Superior temporal gyrus (tissue), 1 donor: ENCODE data around the gene BMERB1.

Experiments used
- DNase-seq: peaks from one replicate; pipeline ENCODE4 v3.0.0-alpha.2; 2016; ENCODE audit errors: extremely low spot score

BMERB1 gene

DNA sequence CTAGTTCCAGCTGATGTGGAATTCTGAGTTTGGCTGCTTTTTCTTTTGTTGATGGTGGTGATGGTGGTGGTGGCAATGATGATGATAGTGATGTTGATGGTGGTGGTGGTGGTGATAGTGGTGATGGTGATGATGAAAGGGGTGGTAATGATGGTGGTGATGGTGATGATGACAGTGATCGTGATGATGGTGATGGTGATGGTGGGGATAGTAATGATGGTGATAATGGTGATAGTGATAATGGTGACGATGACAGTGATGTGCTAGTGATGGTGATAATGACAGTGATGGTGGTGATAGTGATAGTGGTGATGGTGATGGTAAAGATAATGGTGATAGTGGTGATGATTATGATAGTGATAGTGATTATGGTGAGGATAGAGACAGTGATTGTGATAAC is 61.5 kb downstream of the BMERB1 start:
- no peak for DNase-seq

DNA sequence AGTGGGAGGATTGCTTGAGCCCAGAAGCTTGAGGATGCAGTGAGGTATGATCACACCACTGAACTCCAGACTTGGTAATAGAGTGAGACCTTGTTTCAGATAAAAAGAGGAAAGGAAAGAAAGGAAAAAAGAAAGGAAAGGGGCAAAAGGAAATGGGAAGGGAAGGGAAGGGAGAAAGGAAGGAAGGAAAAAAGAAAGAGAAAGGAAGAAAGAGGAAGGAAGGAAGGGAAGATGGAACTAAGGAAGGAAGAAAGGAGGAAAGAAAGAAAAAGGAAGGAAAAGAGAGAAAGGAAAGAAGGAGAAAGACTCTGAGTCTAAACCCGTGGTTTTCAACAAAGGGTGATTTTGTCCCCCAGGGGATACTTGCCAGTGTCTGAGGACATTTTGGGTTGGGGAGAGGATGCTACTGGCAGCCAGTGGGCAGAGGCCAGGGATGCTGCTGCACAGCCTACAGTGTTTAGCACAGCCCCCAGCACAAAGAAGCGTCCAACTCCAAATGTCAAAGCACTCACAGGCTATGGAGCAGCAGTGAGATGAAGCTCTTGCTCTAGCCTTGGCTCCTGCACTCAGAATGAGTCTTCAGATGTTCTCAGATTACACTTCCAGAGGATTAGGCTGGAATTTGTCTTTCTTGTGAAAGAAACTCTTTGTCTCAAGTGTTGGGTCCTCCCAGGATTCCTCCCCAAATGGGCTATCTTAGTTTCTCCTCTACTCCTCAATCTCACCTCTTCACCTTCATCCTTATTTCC is 64.2 kb downstream of the BMERB1 start:
- DNase-seq: no peak

DNA sequence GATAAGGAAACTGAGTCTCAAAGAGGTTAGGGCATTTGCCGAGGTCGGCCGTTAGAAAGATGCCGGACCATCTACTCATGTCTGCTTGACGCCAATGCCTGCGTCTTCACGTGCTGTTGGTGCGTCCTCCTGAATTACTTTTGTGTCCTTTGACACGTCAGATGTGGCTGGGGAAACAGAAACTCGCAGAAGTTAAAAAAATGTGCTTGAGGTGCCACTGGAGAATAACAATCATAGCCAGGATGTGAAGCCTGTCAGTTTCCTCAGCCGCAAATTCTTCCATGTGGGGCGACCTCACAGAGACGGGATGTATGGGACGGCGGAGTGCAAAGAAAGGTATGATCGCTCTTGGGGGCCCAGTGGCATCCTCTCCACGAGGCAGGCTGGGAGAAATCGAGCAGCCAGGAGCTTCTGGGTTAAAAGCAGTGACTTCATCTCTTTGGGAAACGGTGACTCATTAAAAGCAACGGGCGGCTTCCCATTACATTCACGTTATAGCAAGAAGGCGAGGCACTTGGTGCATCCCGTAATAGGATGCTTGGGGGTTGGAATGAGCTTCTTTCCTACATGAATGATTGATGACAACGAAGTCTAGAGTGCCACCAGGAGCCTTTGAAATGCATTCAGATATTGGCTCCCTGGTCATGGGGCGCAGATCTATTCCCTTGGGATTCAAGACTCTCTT is 67.8 kb downstream of the BMERB1 start:
- no peak for DNase-seq

DNA sequence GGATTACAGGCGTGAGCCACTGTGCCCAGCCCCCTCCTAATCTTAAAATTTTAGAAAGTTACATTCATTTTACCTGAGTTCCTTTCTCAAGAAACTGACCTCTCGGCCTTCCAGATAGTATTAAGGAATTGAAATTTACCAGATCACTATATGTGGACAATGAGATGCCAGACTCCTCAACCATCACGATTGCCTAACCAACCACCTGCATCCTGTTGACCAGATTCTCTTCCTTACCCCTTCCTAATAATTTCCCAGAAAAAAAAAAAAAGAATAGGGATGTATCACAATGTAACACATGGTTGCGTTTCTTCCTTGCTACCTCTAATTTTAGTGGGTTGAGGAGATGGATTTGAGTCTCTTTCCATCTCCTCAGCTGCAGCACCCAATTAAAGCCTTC is 72.1 kb downstream of the BMERB1 start:
- no peak for DNase-seq

DNA sequence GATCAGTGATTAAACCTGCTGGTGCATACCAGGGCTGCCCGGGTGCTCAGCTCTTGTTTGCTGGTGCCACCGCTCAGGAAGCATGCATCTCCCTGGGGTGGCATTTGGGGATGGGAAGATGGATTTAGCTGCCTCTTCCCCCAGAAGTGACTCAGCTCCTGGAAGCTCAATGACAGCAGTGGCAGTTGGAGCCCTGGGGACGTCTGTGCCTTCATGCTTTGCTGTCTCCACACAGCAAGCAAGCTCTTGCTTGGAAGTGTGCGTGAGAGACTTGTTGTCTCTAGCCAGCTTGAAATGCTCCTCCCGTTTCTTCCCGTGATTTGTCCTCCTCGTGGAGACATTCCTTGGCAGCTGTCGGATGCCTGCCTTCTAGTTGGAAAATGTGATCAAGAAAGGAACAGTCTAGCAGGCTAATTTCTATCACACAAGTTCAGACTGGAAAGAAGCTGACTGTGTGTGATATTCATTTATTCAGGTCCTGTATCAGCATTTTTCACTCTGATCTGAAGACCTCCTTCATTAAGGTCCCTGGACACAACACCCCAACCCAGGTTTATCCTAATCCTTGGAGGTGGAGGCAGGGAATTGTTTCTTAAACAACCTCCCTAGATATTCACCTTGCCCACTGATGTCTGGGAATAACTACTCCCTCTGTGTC is 73.0 kb downstream of the BMERB1 start:
- DNase-seq: peak; percentile 62

DNA sequence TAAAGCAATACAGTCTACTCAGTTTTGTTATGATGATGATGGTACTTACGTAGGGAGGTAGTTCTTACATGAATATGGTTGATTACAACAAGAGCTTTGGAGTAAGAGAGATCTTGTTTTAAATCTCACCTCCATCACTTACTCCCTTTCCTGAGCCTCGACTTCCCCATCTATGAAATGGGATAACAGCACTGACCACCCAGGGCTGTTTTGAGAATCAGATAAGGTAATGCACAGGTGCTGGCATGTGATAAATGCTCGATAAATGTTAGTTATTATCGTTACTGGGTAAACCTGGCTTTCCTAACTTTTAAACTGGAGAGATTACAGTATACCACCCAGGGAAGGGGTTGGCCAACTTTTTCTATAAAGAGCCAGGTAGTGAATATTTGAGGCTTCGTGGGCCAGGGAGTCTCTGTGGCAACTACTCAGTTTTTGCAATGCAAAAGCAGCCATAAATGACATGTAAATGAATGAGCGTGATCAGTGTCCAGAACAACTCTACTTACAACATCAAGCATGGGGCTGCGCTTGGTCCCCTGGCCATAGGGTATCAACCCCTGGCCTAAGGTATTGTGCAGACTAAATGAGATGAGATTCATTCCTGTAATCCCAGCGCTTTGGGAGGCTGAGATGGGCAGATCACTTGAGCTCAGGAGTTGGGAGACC is 73.7 kb downstream of the BMERB1 start:
- DNase-seq: no peak

DNA sequence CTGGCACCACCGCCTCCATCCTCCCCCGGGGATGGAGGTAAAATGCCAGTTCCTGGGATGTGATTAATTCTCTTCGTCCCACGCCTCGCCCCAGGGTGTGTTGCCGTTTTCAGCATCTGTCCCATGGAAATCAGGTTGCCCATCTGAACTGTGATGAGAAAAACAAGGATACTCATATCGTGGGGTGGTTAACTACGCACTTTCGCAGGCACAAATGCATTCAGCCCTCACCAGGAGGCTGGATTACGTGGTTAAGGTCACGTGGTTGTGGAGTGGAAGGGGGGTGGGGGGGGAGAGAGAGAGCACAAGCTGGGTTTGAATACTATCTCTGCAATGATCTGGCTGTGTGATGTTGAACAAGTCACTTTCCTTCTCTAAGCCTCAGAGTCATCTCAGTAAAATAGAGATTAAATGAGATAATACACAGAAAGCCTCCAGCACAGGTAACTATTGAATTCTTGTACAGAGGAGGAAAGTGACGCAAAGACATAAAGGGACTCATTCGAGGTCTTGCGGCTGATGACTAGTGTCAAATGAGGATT is 74.7 kb downstream of the BMERB1 start:
- no peak for DNase-seq

DNA sequence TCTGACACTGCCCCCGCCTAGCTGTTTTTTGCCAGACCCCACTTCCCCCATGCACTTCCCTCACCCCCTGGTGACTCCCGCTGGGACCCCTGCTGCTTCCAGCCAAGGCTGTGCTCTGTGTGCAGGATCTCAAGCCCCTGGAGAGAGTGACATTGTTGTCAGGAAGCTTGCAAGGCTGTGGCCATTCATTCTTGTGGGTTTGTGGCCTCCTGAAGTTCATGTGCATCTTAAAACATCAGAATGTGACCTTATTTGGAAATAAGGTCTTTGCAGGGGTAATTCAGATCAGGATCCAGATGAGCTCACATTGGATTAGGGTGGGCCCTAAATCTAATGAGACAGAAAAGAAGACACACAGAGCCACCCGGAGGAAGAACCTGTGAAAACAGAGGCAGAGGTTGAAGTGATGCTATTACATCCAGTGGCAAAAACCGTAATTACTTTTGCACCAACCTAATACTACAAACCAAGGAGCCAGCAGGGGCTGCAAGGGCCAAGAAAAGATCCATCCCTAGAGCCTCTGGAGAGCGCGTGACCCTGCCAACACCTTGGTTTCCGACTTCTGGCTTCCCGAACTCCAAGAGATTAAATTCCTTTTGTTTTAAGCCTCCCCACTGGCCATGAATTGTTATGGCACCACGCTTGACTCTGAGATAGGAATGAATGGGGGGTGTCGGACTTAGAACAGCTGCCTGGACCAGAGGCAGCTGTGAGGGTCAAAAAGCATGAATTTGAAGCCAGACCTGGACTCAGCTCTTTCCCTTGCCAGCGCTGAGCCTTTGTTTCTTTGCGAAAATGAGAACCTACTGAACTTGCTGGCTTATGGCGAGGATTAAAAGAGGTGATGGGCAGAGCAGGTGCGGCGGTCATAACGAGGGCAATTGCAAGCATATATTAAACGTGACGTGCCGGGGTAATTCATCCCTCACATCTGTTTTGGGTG is 75.5 kb downstream of the BMERB1 start:
- no peak for DNase-seq

DNA sequence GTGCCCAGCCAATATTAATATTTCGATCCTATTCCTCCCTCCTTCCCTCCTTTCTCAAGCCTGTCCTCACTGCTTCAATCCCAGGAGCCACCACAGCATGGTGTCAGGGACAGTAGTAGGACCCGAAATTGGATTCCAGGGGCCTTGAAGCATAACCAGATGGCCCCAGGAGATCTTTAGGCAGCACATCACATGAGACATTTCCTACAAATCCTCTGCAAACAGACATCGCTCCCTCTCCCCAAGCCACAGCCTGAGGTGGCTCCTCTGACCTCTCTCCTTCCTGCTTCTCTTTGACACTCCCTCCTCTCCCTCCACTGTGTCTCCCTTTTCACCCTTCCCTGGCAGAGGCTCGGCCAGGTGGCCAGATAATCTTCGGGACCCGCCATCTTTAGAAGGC is 76.6 kb downstream of the BMERB1 start:
- DNase-seq: no peak

DNA sequence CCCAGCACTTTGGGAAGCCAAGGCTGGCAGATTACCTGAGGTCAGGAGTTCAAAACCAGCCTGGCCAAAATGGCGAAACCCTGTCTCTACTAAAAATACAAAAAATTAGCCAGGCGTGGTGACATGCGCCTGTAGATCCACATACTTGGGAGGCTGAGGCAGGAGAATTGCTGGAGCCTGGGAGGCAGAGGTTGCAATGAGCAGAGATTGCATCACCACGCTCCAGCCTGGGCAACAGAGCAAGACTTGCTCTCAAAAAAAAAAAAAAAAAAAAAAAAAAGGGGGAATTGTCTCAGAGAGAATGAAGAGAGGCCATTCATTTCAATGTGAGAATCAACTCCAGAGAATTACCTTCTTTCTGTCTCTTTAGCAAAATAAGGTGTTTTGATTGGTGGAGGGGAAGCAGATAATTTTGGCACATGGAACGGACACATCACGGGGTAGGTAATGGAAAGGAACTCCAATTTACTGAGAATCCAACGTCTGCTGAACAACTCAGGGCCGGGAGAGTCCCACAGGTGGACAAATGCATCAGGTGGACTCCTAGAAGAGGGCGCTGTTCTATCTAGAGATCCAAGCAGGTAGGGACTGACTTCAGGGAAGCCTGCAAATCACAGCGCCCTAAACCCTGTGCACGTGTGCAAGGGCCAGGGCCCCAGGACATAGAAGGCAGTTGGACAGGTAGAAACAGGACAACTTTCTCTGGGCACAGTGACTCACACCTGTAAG is 77.5 kb downstream of the BMERB1 start:
- DNase-seq: no peak

DNA sequence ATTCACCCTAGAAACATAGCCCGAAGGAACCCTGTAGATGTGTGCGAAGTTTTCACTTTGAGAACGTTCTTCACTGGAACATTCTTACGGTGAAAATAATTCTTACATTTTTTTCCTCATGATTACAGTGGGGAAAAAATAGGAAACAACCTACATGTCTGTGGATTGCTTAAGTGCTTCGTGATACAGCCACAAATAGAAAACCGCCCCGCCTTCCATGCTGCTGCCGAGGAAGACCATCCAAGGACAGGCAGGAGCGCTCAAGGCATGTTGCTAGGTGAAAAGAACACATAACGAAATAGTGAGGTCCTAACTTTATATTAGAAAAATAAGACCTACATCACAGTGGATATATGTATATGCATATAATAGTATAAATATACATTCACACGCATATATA is 78.8 kb downstream of the BMERB1 start:
- DNase-seq: no peak

DNA sequence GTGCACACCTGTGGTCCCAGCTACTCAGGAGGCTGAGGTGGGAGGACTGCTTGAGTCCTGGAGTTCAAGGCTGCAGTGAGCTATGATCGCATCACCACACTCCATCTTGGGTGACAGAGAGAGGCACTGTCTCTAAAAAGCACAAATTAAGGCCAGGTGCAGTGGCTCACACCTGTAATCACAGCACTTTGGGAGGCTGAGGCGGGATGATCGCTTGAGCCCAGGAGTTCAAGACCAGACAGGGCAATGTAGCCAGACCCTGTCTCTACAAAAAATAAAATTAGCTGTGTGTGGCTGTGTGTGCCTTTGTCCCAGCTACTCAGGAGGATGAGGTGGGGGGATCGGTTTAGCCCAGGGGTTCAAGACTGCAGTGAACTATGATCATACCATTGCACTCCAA is 81.6 kb downstream of the BMERB1 start:
- no peak for DNase-seq

DNA sequence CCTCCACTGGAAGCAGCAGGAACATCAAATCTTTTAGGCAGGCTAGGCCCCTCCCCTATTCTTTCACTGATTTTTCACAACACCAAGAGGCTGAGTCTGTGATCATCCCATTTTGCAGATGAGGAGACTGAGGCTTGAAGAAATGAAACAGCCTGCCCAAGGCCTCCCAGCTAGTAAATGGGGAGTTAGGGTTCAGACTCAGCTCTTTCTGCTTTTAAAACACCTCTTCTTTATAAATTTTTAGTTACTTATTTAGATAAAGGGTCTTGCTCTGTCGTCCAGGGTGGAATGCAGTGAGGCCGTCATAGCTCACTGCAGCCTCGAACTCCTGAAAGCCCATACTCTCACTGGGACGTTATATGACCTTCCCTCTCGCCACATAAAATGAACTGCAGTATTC is 82.2 kb downstream of the BMERB1 start:
- DNase-seq: no peak

DNA sequence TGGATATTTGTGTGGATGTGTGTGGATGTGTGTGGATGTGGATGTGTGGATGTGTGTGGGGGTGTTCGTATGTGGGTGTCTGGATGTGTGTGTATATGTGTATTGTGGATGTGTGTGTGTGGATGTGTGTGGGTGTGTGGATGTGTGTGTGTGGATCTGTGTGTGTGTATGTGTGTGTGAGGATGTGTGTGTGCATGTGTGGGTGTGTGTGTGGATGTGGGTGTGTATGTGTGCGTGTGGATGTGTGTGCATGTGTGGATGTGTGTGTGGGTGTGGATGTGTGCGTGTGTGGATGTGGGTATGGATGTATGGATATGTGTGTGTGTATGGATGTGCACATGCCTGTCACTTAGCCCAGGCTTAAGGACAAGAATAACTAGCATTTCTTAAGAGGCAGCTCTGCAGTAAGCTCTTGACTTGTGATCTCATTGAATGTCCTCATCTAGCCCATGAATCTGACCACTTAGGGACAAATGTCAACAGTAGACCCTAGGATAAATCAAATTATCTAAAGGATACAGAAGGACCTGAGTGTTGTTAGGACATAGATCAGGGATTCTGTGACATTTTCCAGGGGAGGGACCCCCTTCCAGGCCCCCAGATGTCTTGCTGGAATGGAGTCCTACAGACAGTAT is 83.5 kb downstream of the BMERB1 start:
- no peak for DNase-seq

DNA sequence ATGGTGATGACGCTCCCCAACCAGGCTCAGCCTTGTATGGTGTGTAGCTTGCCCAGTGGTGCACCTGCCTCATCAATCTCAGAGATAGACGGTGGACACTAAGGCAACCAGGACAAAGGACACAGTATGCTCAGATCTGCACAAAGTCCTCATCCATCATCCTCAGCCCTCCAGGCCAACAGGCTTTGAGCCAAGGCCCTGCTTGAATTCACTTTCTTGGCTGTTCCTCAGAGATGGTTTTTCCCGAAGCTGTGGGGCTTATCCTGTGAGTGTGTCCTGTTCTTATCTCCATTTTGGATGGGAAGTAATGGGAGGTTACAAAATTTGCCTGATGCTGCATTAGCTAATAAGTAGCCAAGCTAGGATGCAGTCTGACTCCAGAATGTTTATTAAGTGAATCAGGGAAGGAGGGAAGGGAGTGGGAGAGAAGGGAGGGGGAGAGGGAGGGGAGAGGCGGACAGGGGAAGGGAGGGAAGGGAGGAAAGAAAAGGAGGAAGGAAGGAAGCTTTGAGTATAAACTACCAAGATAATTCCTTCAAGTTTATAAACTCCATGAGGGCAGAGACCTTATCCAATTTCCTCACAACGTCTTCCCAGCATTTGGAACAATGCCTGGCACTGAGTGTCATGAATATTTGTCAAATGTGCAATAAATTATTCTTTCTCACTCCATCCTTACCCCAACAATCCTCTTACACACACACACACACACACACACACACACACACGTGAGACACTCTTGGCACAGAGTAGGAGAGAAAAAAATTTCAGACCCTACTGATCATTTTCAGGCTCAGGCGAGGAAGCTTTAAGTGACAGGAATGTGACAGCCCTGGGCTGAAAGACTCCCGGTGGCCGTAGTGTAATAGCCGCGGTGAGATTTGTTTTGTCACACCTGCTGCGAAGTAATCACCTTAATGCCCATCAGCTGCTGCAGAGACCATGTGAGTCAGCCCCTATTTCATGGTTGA is 84.3 kb downstream of the BMERB1 start:
- DNase-seq: no peak

DNA sequence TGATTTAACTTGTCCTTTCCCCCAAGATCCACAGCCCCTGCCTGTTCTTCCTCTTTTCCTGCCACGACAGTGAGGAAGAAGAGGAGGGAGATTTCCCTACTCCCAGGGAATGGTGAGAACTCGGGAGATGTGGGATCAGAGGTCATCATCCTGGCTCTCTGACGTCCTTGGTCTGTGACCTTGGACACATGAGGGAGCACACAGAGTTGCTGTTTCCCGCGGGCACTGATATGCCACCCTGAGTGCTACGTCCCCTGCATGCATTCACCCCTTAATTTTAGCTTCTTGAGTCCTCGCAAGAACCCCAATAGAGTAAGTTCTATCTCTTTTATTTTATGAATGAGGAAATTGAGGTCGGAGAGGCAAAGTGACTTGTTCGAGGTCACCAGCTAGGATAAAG is 85.4 kb downstream of the BMERB1 start:
- DNase-seq: no peak

DNA sequence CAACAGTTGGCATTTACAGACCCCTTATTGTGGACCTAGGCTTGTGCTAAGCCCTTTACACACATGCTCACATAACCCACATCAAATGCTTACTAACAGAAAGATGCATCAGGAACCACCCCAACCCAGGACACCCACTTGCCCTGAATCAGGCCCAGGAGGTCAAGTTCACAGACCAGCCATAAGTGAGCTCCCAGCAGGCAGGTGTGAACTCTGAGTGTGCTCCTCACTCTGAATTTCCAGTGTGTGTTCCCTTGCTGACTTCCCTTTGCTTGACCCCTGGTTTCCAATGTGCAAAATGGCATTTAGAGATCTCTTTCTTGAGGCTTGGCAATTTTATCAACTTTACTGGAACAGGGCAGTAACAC is 87.0 kb downstream of the BMERB1 start:
- no peak for DNase-seq

DNA sequence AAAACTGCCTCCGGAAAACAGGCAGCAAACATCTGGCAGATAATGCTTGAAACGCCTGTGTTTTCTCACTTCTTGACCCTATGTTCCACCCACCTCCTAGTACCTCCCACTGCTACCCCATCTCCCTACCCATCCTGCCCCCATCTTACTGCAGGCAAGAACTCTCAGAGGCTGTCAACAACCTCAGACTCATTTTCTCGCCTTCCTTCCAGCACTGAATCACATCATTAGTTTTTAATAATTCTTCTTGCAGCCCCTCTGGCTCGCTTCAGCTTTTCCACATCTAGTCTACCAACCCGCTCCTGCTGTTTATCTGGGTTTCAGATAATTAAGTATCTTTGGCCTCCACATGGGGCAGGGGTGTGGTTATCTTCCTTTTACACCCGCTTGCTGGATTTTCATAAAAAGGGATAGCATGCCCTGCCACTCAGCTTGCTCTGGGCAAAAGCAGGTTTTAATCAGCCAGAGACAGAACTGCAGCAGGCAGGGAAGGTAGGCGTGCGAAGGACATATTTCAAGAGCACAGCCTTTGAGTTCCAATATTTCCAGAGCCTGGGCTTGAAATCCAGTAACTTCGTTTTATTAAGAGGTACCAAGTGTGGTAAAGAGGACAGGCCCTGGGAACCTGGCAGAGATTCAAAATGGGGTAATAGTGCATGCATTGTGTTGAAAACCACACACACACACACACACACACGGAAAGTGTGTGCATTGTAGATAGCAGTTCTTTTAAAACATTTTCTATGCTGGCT is 87.5 kb downstream of the BMERB1 start:
- DNase-seq: peak; percentile 63
